Measurements from ENCODE around the gene MAPK13. TPM values are rescaled to one million over a fixed set of nuclear protein-coding genes. Genes with fewer than 3 reads are reported as not detected.

MAPK13 gene
- polyA plus RNA-seq, 1 donor from 2014 or later = 1.8 TPM

DNA sequence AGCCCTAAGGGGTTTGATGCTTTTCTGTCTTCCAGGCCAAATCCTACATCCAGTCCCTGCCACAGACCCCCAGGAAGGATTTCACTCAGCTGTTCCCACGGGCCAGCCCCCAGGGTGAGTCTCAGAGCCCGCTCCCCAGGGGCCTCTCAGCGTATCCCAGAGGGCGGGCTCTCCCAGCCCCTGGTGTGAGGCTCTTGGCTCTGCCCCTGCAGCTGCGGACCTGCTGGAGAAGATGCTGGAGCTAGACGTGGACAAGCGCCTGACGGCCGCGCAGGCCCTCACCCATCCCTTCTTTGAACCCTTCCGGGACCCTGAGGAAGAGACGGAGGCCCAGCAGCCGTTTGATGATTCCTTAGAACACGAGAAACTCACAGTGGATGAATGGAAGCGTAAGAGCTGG is 8.4 kb downstream of the MAPK13 start:
- Histone ChIP-seq H3K36me3 (ENCODE audit: insufficient read depth, low read length) (no peaks in the 10 kb centered on the region), H3K27ac (ENCODE audit: low read length) (no peak overlapping the region), H3K4me3 (ENCODE audit: low read length) (no peak overlapping the region), H3K27me3 (ENCODE audit: insufficient read depth, low read depth, low read length) (no peaks in the 10 kb centered on the region), H3K9me2 (ENCODE audit: insufficient read depth, low read length) (no peaks in the 10 kb centered on the region), H2AFZ (ENCODE audit: low read depth, low read length) (no peak overlapping the region), H4K20me1 (ENCODE audit: insufficient read depth) (no peaks in the 10 kb centered on the region), H3K9me3 (ENCODE audit: low read length) (no peaks in the 10 kb centered on the region), H3K9ac (ENCODE audit: low read length) (no peak overlapping the region), H3K4me2 (ENCODE audit: low read length) (no peak overlapping the region), H3F3A (ENCODE audit: insufficient read depth, low read length, poor library complexity, severe bottlenecking) (no peaks in the 10 kb centered on the region), H3K79me2 (replicated peaks; ENCODE audit: insufficient read depth, low read length) (no peaks in the 10 kb centered on the region)
- no peak for TF ChIP-seq CTCF (IDR thresholded peaks at IDR 0.05; ENCODE audit: poor library complexity, severe bottlenecking)
- no peak for TF ChIP-seq EP300 (conservative IDR thresholded peaks at IDR 0.05; ENCODE audit: poor library complexity, severe bottlenecking)
- no peak for TF ChIP-seq EZH2 (IDR thresholded peaks at IDR 0.05; ENCODE audit: borderline replicate concordance, insufficient read depth, low read length, poor library complexity, severe bottlenecking)
- no peak for TF ChIP-seq SMC3 (conservative IDR thresholded peaks at IDR 0.05; ENCODE audit: poor library complexity)
- TF ChIP-seq, protein P1, sequence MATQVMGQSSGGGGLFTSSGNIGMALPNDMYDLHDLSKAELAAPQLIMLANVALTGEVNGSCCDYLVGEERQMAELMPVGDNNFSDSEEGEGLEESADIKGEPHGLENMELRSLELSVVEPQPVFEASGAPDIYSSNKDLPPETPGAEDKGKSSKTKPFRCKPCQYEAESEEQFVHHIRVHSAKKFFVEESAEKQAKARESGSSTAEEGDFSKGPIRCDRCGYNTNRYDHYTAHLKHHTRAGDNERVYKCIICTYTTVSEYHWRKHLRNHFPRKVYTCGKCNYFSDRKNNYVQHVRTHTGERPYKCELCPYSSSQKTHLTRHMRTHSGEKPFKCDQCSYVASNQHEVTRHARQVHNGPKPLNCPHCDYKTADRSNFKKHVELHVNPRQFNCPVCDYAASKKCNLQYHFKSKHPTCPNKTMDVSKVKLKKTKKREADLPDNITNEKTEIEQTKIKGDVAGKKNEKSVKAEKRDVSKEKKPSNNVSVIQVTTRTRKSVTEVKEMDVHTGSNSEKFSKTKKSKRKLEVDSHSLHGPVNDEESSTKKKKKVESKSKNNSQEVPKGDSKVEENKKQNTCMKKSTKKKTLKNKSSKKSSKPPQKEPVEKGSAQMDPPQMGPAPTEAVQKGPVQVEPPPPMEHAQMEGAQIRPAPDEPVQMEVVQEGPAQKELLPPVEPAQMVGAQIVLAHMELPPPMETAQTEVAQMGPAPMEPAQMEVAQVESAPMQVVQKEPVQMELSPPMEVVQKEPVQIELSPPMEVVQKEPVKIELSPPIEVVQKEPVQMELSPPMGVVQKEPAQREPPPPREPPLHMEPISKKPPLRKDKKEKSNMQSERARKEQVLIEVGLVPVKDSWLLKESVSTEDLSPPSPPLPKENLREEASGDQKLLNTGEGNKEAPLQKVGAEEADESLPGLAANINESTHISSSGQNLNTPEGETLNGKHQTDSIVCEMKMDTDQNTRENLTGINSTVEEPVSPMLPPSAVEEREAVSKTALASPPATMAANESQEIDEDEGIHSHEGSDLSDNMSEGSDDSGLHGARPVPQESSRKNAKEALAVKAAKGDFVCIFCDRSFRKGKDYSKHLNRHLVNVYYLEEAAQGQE (IDR thresholded peaks at IDR 0.05; ENCODE audit: borderline replicate concordance) = no peak
- TF ChIP-seq POLR2AphosphoS5 (IDR thresholded peaks at IDR 0.05) = no peak
- TF ChIP-seq TAF1 (IDR thresholded peaks at IDR 0.05; ENCODE audit: low read depth) = no peak
- no peak for TF ChIP-seq RAD21 (conservative IDR thresholded peaks at IDR 0.05)
- no peak for TF ChIP-seq MXI1 (conservative IDR thresholded peaks at IDR 0.05; ENCODE audit: poor library complexity, severe bottlenecking)

GRCh38 chr6:36139431-36139830 is 9.1 kb downstream of the MAPK13 start:
- H3K4me2 ChIP-seq (ENCODE audit: low read length) = no peak overlapping the region
- H3K9me3 ChIP-seq (ENCODE audit: low read length) = no peaks in the 10 kb centered on the region
- TF ChIP-seq TAF1 (IDR thresholded peaks at IDR 0.05; ENCODE audit: low read depth) (no peak), MXI1 (conservative IDR thresholded peaks at IDR 0.05; ENCODE audit: poor library complexity, severe bottlenecking) (no peak), EZH2 (IDR thresholded peaks at IDR 0.05; ENCODE audit: borderline replicate concordance, insufficient read depth, low read length, poor library complexity, severe bottlenecking) (no peak), EP300 (conservative IDR thresholded peaks at IDR 0.05; ENCODE audit: poor library complexity, severe bottlenecking) (no peak), RAD21 (conservative IDR thresholded peaks at IDR 0.05) (no peak), CTCF (IDR thresholded peaks at IDR 0.05; ENCODE audit: poor library complexity, severe bottlenecking) (no peak), POLR2AphosphoS5 (IDR thresholded peaks at IDR 0.05) (no peak)
- TF ChIP-seq, protein P1 (IDR thresholded peaks at IDR 0.05; ENCODE audit: borderline replicate concordance) = no peak
- H3K27ac ChIP-seq (ENCODE audit: low read length) = no peak overlapping the region
- H3K27me3 ChIP-seq (ENCODE audit: insufficient read depth, low read depth, low read length) = no peaks in the 10 kb centered on the region
- H3K4me3 ChIP-seq (ENCODE audit: low read length) = no peak overlapping the region
- no peaks in the 10 kb centered on the region for H3K36me3 ChIP-seq (ENCODE audit: insufficient read depth, low read length)
- no peaks in the 10 kb centered on the region for H4K20me1 ChIP-seq (ENCODE audit: insufficient read depth)
- no peaks in the 10 kb centered on the region for H3K79me2 ChIP-seq (replicated peaks; ENCODE audit: insufficient read depth, low read length)
- no peak overlapping the region for H2AFZ ChIP-seq (ENCODE audit: low read depth, low read length)
- H3K9ac ChIP-seq (ENCODE audit: low read length) = no peak overlapping the region
- H3K9me2 ChIP-seq (ENCODE audit: insufficient read depth, low read length) = no peaks in the 10 kb centered on the region
- no peaks in the 10 kb centered on the region for H3F3A ChIP-seq (ENCODE audit: insufficient read depth, low read length, poor library complexity, severe bottlenecking)
